Hematopoietic multipotent progenitor cell (in vitro differentiated cells): ENCODE data around the gene PADI4. TPM values are rescaled to one million over a fixed set of nuclear protein-coding genes. Genes with fewer than 3 reads are reported as not detected.
A peak's percentile ranks its signal among the peaks of the same experiment; 100 is the strongest.
"Not testable (repeated sequence)": the region's sequence is repeated elsewhere in the genome, so short reads cannot be mapped to it uniquely, and the experiment has no call there.

Source experiments
- DNase-seq, 3 donors: peaks; one replicate each; pipeline ENCODE4 v3.0.0-alpha.2; 2011 to 2015; ENCODE audit warnings: low read depth in 2 of 3, low spot score in 2 of 3
- total RNA-seq: library from RNA; depleted of rRNA; stranded (reverse); fragments of >200 nt; gene quantifications from one replicate; pipeline ENCODE4 v1.2.3, GENCODE V29; 2012

The PADI4 gene
- total RNA-seq, 1 donor, result 4.3 TPM

- no peak for DNase-seq
Measured at GRCh38 chr1:17375651-17376050, 67.7 kb downstream of the PADI4 start.

GRCh38 chr1:17377325-17377953, 69.4 kb downstream of the PADI4 start:
- no peak for DNase-seq

GRCh38 chr1:17381161-17381560, 73.2 kb downstream of the PADI4 start:
- DNase-seq, result no peak

GRCh38 chr1:17392199-17392740, 84.3 kb downstream of the PADI4 start:
- DNase-seq, result no peak

GRCh38 chr1:17393230-17393629, 85.2 kb downstream of the PADI4 start:
- DNase-seq, result peak in 1 of 3 donors; percentile 14

GRCh38 chr1:17397910-17398695, 90.1 kb downstream of the PADI4 start:
- DNase-seq, result no peak

GRCh38 chr1:17400725-17401341, 92.8 kb downstream of the PADI4 start:
- DNase-seq, result no peak

- no peak for DNase-seq
Measured at GRCh38 chr1:17401841-17402240, 93.8 kb downstream of the PADI4 start.

GRCh38 chr1:17403081-17403480, 95.1 kb downstream of the PADI4 start:
- no peak for DNase-seq

GRCh38 chr1:17404034-17404684, 96.2 kb downstream of the PADI4 start:
- no peak for DNase-seq

GRCh38 chr1:17404820-17405219, 96.8 kb downstream of the PADI4 start:
- no peak for DNase-seq

- peak in 2 of 3 donors; percentile 61 to 75 for DNase-seq
Measured at GRCh38 chr1:17405898-17406759, 98.1 kb downstream of the PADI4 start.

GRCh38 chr1:17406760-17407475, 98.9 kb downstream of the PADI4 start:
- DNase-seq, result not testable (repeated sequence)

GRCh38 chr1:17407786-17408514, 100.0 kb downstream of the PADI4 start:
- DNase-seq, result not testable (repeated sequence)

- DNase-seq, result no peak
Measured at GRCh38 chr1:17409391-17409811, 101.4 kb downstream of the PADI4 start.

GRCh38 chr1:17412093-17412870, 104.3 kb downstream of the PADI4 start:
- DNase-seq, result no peak
